CD4-positive, alpha-beta T cell treated with Interferon alpha-2 for 1 hour (primary cell): ENCODE results near the gene FOXS1.
A peak's percentile ranks its signal among the peaks of the same experiment; 100 is the strongest.

ENCODE experiments used
- DNase-seq, 2 donors: peaks; one replicate each; pipeline ENCODE4 v3.0.0-alpha.2; 2020 to 2022

The FOXS1 gene

DNA sequence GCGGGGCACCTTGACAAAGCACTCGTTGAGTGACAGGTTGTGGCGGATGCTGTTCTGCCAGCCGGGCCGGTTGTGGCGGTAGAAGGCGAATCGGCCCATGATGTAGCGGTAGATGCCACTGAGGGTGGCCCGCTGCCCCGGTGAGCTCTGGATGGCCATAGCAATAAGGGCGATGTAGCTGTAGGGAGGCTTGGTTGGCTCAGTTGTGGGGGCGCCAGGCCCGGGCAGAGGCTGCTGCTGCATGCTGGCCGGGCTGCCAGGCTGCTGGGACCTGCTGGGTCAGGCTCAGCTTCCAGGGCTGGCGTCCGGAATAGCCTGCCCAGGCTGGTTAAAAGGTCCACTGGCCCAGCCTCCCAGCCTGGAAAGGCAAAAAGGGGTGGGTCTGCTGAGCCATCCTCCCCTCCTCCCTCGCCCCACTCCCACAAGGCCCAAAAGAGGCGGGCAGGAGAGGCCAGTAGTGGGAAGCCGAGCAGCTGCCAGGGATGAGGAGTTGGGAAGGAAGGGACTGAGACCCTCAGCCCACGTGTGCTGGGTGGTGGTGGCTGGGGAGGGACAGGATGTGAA, at the start of gene FOXS1:
Gene FOXS1, minus strand, starts transcription at position 305 of the 564 bp plus-strand sequence. Its CDS starts 62 bp downstream, at position 243.
- DNase-seq = no peak

DNA sequence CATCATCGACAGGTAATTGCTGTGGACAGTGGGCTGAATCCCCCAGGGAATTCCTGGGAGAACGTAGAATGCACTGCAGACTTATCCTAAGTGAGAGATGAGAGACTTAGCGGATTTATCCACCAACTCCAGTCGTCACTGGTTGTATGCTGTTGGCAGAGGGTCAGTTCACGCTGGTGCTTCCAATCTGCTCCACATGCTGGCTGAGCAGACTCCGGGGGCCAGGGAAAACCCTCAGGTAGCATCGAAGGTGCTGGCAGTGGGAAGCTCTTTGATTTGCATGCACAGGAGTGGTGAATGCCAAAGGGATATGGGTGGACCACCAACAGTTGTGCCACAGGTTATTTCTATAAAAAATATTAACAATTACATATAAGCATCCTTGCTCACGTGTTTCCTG, 45.2 kb upstream of the FOXS1 start:
- no peak for DNase-seq

DNA sequence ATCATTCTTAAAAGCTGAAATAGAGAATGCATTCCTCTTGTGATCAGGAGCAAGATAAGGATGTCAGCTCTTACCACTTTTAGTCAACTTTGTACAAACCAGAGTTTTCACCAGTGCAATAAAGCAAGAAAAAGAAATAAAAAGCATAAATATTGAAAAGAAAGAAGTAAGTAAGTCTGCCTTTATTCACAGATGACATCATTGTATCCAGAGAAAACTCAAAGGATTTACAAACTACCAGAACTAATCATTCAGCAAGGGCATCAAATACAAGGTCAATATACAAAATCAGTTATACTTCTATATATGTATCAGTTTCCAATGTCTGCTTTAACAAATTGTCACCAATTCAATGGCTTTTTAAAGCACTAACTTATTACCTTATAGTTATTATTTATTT, 38.4 kb upstream of the FOXS1 start:
- no peak for DNase-seq

DNA sequence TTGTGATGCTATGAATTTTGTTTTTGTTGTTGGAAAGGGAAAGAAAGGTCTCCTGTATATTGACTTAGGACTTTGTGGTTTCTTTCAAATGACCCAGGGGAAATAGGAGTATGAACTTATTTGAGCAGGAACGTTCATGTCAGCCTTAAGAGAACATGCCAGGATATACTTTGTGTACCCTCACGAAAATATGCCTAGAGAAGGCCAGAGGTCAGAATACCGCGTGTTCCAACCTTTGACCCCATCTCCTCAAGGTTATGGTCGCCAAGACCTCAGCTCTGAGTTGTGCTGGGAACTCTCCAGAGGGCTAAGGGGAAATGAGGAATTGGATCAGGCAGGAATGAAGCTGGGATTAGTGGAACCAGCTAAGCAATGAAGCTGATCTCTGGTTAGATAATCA, 36.5 kb upstream of the FOXS1 start:
- DNase-seq = no peak

DNA sequence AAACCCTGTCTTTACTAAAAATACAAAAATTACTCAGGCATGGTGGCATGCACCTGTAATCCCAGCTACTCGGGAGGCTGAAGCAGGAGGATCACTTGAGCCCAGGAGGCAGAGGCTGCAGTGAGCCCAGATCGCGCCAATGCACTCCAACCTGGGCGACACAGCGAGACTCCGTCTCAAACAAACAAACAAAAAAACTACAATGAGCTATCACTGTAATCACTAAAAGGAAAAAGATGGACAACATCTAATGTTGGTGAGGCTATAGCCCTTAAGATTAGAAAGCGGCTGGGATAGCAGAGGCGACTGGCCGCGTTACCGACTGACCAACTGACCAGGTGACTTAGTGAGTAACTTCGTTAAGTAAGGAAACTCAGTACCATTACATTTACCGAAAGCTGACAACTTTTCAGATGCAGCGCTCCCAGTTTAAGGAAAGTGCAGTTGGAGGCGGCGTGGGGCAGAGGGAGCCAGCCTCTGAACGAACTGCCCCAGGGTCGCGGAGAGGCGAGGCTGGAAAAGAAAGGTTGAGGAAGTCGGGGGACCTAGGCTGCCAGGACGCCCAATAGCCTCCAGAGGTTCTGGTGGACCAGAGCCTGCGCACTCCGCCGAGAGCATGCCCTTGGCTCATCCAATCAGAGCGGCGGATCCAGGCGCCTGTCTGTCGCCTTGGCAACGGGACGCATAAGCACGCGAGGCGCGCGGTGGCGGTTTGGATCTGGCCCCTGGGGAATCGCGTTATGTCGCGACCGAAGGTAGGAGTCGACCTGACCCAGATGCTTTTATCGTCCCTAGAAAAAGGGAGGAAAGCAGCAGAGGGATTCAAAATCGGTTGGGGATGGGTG, 34.0 kb upstream of the FOXS1 start:
- DNase-seq = peak; percentile 85 to 88

DNA sequence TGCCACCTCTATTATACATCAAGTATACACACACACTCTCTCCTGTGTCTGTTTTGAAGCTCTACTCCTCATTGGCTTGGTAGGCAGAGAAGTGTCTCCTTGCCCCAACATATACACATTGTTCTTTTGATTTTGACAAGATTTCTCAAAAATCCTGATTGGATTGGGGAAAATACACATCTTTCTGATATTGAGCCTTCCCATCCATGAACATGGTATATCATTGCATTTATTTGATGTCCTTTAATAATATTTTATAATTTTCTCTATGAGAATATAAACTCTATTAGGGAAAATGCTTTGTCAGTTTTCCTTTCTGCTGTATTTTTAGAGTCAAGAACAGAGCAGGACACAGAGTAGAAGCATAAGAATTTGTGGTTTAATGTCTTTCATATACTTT, 32.3 kb upstream of the FOXS1 start:
- no peak for DNase-seq

DNA sequence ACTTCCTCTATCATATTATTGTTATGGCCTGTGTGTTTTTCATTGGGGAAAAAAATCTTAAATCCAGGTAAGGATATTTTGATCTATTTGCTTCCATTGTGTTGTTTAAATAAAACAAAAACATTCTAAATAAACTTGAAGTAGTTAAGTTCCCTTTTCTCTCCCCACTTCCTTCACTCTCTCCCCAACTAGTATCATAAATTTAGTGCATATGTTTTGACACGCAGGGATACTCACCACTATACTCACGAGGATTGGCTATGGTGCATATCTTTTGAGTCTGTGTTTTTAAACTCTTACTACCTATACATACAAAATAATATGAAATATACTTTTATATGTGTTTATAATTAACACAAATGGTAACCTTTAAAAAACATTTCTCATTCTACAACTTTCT, 30.3 kb upstream of the FOXS1 start:
- no peak for DNase-seq

DNA sequence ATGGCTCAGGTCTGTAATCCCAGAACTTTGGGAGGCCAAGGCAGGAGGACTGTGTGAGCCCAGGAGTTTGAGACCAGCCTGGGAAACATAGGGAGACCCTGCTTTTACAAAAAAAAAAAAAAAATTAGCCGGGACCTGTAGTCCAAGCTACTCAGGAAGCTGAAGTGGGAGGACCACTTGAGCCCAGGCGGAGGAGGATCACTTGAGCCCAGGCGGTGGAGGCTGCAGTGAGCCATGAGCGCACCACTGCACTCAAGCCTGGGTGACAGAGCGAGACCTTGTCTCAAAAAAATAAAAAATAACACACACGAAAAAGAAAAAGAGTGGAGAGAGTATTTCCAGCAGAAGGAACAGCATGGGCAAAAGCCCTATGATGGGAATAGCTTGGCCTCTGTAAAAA, 27.0 kb upstream of the FOXS1 start:
- no peak for DNase-seq

DNA sequence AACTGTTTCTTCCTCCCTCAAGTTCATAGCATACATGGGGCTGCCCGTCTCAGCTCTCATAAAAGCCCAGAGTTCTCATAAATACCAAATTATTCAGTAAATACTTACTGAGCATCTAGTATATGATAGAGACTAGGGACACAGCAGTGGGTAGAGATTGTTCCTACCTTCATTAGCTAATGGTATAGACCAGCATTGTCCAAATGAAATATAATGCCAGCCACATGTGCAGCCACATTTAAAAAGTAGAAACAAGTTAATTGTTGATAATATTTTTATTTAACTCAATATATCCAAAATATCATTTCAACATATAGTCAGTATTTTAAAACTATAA, 26.2 kb upstream of the FOXS1 start:
- DNase-seq = no peak

DNA sequence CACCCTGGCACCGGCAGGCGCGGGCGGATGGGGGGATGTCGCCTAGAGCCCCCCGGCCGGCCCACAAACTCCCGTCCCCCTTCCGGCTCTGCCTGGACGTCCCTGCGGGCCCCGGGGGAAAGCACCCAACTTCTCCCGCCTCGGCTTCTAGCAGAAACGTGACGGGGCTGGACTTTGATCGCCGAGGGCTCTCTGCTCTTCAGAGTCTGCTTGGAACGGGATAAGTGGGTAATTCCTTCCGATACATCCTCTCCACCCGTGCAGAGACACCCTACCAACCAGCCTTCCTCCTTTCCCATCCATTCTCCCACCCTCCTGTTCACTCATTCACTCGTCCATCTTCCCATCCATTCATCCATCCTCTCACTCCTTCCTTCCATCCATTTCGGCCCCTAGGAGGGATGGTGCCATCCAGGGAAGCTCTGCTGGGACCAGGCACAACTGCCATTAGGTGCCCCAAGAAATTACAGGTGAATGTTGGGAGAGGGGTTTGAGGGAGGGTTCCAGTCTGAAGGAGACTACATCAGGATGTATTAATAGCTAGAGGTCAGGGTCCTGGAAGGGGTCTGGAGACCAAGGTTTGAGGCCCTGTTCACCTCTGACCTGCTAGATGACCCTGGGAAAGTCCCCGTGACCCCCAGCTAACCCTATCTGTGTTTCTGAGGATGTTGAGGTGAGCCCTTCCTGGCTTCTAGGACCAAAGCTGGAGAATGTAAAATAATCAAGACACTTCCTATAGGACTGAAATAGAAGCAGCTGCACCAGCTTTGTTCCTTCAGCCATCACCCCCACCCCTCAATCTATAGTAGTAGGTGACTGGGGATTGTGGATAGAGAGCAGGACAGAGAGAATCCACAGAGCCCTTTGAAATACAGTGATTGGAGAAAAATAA, 25.6 kb upstream of the FOXS1 start:
- DNase-seq = no peak

DNA sequence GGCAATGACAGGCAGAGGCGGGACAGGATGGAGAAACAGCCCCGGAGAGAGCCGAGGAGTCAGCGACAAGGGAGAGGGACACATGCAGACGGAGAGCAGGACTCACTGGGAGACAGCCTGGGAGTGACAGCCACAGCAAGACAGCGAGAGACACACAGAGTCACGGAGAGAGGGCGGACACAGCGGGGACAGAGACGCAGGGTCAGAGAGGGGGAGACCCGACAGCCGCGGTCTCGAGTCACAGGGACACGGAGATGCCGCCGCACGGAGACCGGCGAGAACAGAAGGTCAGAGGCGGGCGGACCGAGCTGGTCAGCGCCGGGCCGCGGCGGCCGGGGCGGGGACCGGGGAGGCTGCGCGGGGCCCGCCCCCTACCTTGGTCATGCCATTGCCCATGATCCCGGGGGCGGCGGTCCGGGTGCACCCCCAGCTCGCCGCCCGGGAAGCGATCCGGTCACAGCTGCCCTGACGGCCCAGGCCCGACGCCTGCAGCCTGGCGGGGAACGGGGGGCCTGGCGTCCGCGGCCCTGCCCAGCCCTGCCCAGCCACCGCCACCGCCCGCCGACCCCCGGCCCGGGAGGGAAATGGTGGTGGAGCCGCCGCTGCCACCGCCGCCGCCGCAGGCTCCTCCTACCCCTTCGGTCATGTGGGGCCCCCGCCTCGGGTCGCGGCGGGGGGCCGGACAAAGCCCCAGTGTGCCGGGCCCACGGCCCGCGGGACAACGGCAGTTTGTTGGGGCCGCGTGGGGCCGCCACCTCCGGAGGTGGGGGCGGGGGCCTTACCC, 24.7 kb upstream of the FOXS1 start, which contains the start of the genes DUSP15 and TTLL9:
Gene DUSP15, minus strand, starts transcription at position 586 of the 784 bp plus-strand sequence. Its CDS starts 190 bp downstream, at position 396.
Gene TTLL9, plus strand, starts transcription at position 693 of the 784 bp plus-strand sequence. CDS start 493 bp downstream, outside the sequence.
- DNase-seq = peak in 1 of 2 donors; percentile 17

DNA sequence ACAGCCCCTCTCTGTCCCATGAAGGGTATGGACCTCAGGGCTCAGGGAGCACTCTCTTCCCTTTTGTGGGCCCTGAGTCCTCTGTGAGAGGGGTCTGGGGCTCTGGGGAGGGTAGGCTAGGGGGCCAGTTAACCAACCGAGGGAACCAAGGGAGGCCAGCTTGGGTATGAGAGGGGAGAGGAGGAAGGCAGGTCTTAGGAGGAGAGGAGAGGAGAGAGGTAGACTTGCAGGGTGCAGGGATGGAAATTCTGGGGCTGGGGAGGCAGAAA, 24.2 kb upstream of the FOXS1 start:
- no peak for DNase-seq

DNA sequence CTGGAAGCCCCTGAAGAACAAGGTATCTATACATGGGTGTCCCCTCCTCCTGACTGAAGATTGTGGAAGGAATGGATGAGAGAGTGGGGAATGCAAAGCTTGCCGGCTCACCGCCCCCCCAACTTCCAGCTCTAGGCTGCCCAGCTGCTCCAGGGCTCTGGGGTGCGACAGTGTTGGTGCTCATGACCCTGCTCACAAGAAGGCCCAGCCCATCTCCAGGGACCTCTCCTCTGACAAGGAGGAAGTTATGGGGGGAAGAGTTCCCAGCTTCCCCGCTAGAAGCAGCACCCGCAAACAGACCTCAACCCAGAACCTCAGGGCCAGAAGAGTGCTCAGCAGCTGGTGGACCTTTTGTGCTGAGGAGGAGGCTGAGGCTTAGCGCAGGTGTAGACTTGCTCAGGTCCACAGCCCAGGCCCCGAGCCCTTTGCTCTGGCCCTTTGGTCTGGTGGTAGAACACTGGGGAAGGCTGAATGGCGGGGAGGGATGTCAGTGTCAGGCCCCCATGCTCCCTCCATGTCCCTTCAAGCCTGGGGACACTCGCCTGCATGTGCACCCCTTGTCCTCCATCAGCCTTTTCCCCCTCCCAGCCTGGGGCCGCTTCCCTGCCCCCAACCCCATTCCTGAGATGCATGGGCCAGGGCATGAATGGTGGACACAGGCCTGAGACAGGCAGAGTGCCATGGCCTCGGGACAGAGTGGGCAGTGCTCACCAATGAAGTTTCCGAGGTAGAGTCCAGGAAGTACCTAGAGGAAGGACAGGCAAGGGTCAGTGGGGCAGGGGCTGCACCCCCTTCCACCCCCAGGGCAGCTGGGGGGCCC, 23.7 kb upstream of the FOXS1 start:
- DNase-seq = no peak

DNA sequence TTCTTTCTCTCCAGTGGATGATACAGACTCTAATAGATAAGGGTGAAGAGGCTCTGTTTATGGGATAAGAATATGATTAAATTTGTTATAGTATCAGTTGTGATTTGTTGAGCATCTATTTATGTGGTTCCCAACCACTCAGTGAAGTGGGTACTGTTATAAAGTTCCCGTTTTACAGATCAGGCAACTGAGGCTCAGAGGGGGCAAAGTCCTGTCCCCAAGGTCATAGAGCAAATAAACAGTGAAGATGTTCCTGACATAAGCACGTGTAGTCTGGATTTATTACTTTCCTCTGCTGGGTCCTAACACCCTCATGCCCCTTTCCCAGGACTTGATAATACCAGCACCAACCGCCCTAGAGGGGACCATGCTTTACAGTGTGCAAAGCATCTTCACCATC, 20.8 kb upstream of the FOXS1 start:
- DNase-seq = no peak

DNA sequence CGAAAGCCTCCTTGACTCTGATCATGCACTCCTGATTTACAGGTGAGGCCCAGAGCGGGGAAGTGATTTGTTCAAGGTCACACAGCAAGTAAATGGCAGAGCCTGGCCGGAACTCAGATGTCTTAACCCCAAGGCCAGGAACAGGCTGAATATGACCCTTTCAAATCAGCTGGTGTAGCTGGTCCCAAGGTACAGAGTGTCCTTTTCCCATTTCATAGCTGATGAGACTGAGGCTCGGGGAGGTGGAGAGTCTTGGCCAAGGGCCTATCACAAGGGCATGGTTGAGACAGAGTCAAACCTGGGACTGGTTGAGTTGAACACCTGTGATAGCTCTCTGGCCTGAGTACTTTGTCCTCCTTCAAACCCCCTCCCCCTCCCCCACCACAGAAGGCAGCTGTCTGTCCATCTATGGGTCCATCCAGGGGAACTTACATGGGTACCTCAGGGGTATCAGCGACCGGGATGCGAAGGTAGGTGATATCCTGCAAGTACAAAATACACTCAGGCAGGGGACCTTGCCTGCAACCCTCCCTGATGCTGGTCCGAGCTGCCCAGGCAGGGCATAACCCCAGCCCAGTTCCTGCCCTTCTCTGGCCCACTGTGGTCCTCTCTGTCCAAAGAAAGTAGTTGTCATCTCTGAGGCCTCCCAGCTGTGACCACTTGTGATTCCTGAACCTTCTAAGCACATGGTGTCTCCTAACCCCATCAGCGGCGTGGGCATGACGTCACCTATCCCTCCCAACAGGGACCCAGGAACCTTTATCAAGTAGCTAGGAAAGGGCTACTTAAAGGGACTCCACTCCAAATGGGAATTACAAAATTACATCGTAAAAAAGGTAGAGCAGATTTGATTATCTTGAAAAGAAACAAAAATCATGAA, 19.4 kb upstream of the FOXS1 start:
- no peak for DNase-seq

DNA sequence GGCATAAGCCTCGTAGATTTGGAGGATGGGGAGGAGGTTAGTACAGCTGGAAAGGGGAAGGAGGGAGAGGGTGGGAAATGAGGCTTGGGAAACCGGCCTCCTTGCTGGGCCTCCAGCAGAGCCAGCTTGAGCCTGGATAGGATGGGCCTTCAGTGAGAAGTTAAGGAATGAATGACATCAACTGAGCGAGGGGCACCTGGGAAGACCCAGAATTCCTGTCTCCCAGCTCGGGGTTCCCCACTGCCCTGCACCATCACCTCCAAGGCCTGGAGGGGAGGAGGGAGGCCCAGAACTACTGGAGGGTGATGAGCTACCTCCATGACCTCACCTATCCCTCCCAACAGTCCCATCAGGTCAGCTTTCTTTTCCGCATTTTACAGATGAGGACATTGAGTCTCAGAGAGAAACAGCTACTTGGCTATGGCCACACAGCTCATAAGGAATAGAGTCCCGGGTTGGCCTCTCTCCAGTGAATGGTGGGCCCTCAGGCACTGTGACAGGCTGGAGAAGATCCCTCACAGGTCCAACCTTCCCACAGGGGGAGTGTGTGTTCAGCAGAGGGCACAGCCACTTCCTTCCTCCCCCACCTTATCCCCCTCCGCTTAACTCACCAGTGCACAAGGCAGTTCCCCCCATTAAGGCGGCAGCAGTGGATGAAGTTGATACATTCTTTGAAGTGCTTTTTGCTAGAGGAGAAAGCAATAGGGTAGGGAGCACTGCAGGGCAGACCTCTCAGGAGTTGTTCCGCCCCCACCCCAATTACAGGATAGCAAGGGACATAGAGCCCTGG, 18.1 kb upstream of the FOXS1 start:
- no peak for DNase-seq

DNA sequence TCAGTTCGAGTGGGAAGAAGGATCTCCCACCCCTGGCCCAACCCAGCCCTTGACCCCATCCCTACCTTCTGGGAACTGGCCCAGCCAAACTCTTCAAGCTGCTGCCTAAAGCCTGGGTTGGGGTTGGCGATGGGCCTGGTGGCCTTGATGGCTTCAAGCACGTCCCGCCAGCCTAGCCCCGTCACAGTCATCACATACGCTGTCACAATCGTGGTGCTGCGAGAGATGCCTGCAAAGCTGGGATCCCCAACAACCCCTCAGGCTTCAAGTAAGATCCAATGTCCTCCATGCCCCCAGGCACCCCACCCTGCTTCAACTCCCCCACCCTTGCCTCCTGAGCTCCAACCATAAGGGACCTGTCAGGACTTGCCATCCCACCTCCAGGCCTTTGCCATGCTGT, 17.1 kb upstream of the FOXS1 start:
- no peak for DNase-seq

DNA sequence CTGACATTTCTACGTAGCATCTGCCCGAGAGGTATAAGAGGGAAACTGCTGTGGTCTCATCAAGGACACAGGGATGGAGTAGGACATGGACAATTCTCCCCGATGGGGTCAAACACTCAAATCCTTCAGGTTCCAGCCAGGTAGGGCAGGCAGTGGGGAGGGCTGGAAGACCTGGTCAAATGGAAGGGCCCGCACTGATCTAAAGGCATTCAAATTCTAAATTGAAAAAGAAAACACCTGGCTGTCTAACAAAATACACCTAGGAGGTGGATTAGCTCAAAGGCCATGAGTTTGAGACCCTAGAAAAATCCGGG, 16.7 kb upstream of the FOXS1 start:
- DNase-seq = no peak

DNA sequence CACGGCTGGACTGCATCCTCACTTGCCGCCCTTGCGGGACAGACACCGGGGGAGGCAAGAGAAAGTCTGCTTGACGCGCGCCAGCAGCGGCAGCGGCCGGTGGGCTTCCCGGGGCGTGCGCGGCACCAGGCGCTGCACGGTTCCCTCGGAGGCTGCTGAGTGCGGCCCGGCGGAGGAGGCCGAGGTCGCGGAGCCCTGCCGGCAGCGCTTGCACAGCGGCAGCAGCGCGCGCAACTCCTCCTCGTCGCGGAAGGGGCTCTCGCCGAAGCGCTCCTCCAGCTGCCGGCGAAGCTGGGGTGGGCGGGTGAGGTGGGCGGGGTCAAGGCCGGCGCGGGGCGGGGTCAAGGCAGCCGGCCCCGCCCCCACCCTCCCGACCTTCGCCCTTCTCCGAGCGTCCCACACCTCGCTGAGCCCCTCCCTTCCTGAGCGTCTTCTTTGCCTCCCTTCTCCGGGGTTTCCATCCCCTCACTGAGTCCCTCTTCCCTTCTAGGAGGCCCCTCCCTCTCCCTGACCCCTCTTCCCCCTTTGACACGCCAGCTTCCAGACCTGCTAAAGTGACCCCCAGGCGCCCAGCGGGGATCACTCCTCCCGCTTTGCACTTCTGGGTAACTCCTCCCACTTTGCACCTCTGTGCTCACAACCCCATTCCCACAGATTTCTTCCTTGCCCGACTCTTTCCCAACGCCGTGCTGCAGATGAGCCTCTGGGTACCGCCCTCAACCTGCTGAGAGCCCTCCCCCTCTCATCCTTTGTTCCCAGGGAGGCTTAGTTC, 16.2 kb upstream of the FOXS1 start:
- DNase-seq = peak; percentile 77 to 78

DNA sequence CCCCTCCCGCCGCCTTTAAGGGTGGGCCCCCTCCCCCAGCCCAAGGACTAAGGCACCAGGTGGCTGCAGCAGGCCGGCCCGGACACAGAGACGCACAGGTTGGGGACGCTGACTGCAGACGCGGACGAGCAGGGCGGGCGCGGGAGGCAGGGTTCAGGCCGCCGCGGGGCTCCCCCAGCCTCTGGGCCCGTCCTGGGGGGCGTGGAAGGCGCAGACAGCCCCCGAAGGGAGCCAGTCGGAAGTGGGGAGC, 15.7 kb upstream of the FOXS1 start:
- DNase-seq = no peak
